Neural crest cell (in vitro differentiated cells): ENCODE measurements around the gene SNAI1. TPM values are rescaled to one million over a fixed set of nuclear protein-coding genes. Genes with fewer than 3 reads are reported as not detected.
"Not testable (repeated sequence)": the region's sequence is repeated elsewhere in the genome, so short reads cannot be mapped to it uniquely, and the experiment has no call there.

Source experiments
- DNase-seq: peaks from one replicate; pipeline ENCODE4 v3.0.0; 2021; ENCODE audit warnings: low read depth, mixed read lengths, low spot score
- H3K27ac Mint-ChIP-seq: one replicate; pipeline ENCODE4 v1.8.0; 2021; ENCODE audit warnings: mild to moderate bottlenecking, mixed read lengths; ENCODE audit not compliant: unreplicated experiment
- H3K27me3 Mint-ChIP-seq: 2 replicates; pipeline ENCODE4 v1.8.0; 2021; ENCODE audit warnings: low read depth, mild to moderate bottlenecking, mixed read lengths
- H3K36me3 Mint-ChIP-seq: 2 replicates; pipeline ENCODE4 v1.8.0; 2021; ENCODE audit warnings: low read depth, mild to moderate bottlenecking, mixed read lengths
- H3K4me1 Mint-ChIP-seq: 2 replicates; pipeline ENCODE4 v1.8.0; 2021; ENCODE audit warnings: mixed read lengths
- H3K4me3 Mint-ChIP-seq: one replicate; pipeline ENCODE4 v1.8.0; 2021; ENCODE audit warnings: mild to moderate bottlenecking, mixed read lengths
- H3K9me3 Mint-ChIP-seq: 2 replicates; pipeline ENCODE4 v1.8.0; 2021; ENCODE audit warnings: mixed read lengths
- CTCF ChIP-seq: fragments of 200-600 bp; sonication (generic); conservative IDR thresholded peaks from 2 replicates; pipeline ENCODE4 v1.5.0; 2021; ENCODE audit warnings: antibody characterized with exemption, mild to moderate bottlenecking
- total RNA-seq: library from RNA; stranded (reverse); gene quantifications from 2 replicates; pipeline ENCODE4 v1.2.1, GENCODE V29; 2021

Gene SNAI1
- total RNA-seq, 1 donor from 2014 or later = 12.5 TPM

GRCh38 chr20:49966861-49967260 is 15.9 kb upstream of the SNAI1 start:
- Mint-ChIP-seq H3K27me3 (no peaks in the 10 kb centered on the region), H3K27ac (no peak overlapping the region), H3K36me3 (no peaks in the 10 kb centered on the region), H3K9me3 (no peaks in the 10 kb centered on the region), H3K4me1 (peaks cover 4% of the 10 kb centered on the region), H3K4me3 (no peak overlapping the region)
- no peak for DNase-seq
- no peak for TF ChIP-seq CTCF

- no peak for DNase-seq
- H3K36me3 Mint-ChIP-seq = no peaks in the 10 kb centered on the region
- H3K27me3 Mint-ChIP-seq = no peaks in the 10 kb centered on the region
- TF ChIP-seq CTCF = no peak
- no peak overlapping the region for H3K4me3 Mint-ChIP-seq
- H3K9me3 Mint-ChIP-seq = no peaks in the 10 kb centered on the region
- peaks cover 4% of the 10 kb centered on the region for H3K4me1 Mint-ChIP-seq
- no peak overlapping the region for H3K27ac Mint-ChIP-seq
Measured at GRCh38 chr20:49969234-49969633, 13.5 kb upstream of the SNAI1 start.

GRCh38 chr20:49969946-49970345 is 12.8 kb upstream of the SNAI1 start:
- no peak for DNase-seq
- H3K36me3 Mint-ChIP-seq = no peaks in the 10 kb centered on the region
- peaks cover 4% of the 10 kb centered on the region for H3K4me1 Mint-ChIP-seq
- H3K27me3 Mint-ChIP-seq = no peaks in the 10 kb centered on the region
- no peak for TF ChIP-seq CTCF
- H3K4me3 Mint-ChIP-seq = no peak overlapping the region
- H3K9me3 Mint-ChIP-seq = no peaks in the 10 kb centered on the region
- no peak overlapping the region for H3K27ac Mint-ChIP-seq

- Mint-ChIP-seq H3K4me3 (no peak overlapping the region), H3K27ac (no peak overlapping the region), H3K9me3 (no peaks in the 10 kb centered on the region), H3K27me3 (no peaks in the 10 kb centered on the region), H3K36me3 (no peaks in the 10 kb centered on the region), H3K4me1 (peaks cover 4% of the 10 kb centered on the region)
- no peak for TF ChIP-seq CTCF
- DNase-seq = no peak
Measured at GRCh38 chr20:49970498-49970897, 12.3 kb upstream of the SNAI1 start.

GRCh38 chr20:49973981-49974380 is 8.8 kb upstream of the SNAI1 start:
- no peaks in the 10 kb centered on the region for H3K4me1 Mint-ChIP-seq
- H3K27me3 Mint-ChIP-seq = no peaks in the 10 kb centered on the region
- no peak for TF ChIP-seq CTCF
- H3K9me3 Mint-ChIP-seq = no peaks in the 10 kb centered on the region
- no peaks in the 10 kb centered on the region for H3K36me3 Mint-ChIP-seq
- H3K4me3 Mint-ChIP-seq = no peak overlapping the region
- H3K27ac Mint-ChIP-seq = no peak overlapping the region
- DNase-seq = no peak

GRCh38 chr20:49976542-49976941 is 6.2 kb upstream of the SNAI1 start:
- no peaks in the 10 kb centered on the region for H3K36me3 Mint-ChIP-seq
- H3K27me3 Mint-ChIP-seq = peaks cover 22% of the 10 kb centered on the region
- H3K27ac Mint-ChIP-seq = no peak overlapping the region
- no peaks in the 10 kb centered on the region for H3K9me3 Mint-ChIP-seq
- no peak for DNase-seq
- no peak for TF ChIP-seq CTCF
- no peak overlapping the region for H3K4me3 Mint-ChIP-seq
- peaks cover 10% of the 10 kb centered on the region for H3K4me1 Mint-ChIP-seq

- H3K36me3 Mint-ChIP-seq, H3K4me3 Mint-ChIP-seq, H3K27ac Mint-ChIP-seq, H3K9me3 Mint-ChIP-seq, DNase-seq: not testable (repeated sequence)
- peaks cover 16% of the 10 kb centered on the region for H3K4me1 Mint-ChIP-seq
- H3K27me3 Mint-ChIP-seq = peaks cover 30% of the 10 kb centered on the region
Measured at GRCh38 chr20:49977740-49978139, 5.0 kb upstream of the SNAI1 start.
